Ascending aorta (tissue), 2 donors: ENCODE results near the gene INO80E. TPM values are rescaled to one million over a fixed set of nuclear protein-coding genes. Genes with fewer than 3 reads are reported as not detected.
A peak's percentile ranks its signal among the peaks of the same experiment; 100 is the strongest.
"Not testable (repeated sequence)": the region's sequence is repeated elsewhere in the genome, so short reads cannot be mapped to it uniquely, and the experiment has no call there.

Source experiments
- DNase-seq, 2 donors: peaks; one replicate each; pipeline ENCODE4 v3.0.0-alpha.2; 2019; ENCODE audit warnings: low spot score in 2 of 2
- H3K27ac ChIP-seq, 2 donors: fragments of 200-600 bp; sonication (generic); one replicate each; pipeline ENCODE4 v1.5.1; 2016 to 2017; ENCODE audit warnings: mild to moderate bottlenecking in 1 of 2
- H3K27me3 ChIP-seq: fragments of 200-600 bp; sonication (generic); one replicate; pipeline ENCODE4 v1.5.1; 2017
- H3K36me3 ChIP-seq, 2 donors: fragments of 200-600 bp; sonication (generic); one replicate each; pipeline ENCODE4 v1.5.1; 2016
- H3K4me1 ChIP-seq, 2 donors: fragments of 200-600 bp; sonication (generic); one replicate each; pipeline ENCODE4 v1.5.1; 2016 to 2017; ENCODE audit warnings: mild to moderate bottlenecking in 1 of 2
- H3K4me3 ChIP-seq, 2 donors: fragments of 200-600 bp; sonication (generic); one replicate each; pipeline ENCODE4 v1.5.1; 2016 to 2017; ENCODE audit warnings: mild to moderate bottlenecking in 1 of 2
- H3K9me3 ChIP-seq, 2 donors: fragments of 200-600 bp; sonication (generic); one replicate each; pipeline ENCODE4 v1.5.1; 2016
- CTCF ChIP-seq, 3 experiments: fragments of 200-600 bp in 2 of 3; fragments of 450-650 bp in 1 of 3; sonication (generic) in 2 of 3; IDR thresholded peaks; one replicate each; pipeline ENCODE4 v1.5.1; 2016 to 2019; ENCODE audit warnings: antibody characterized with exemption in 3 of 3, mild to moderate bottlenecking in 1 of 3, moderate library complexity in 1 of 3
- intact Hi-C: fragments of 100-400 bp; cut with DNase I; formaldehyde crosslinking; loops from one replicate; pipeline ENCODE4 v1.15.1; 2023
- total RNA-seq: library from RNA; depleted of rRNA; stranded (reverse); fragments of >200 nt; gene quantifications from one replicate; pipeline ENCODE4 v1.1.0, GENCODE V29; 2016

INO80E gene
- total RNA-seq, 1 donor from 2014 or later = 44.1 TPM

- Histone ChIP-seq H3K27me3 (peaks cover 13% of the 10 kb centered on the region), H3K36me3 (no peaks in the 10 kb centered on the region)
Observed at GRCh38 chr16:30010844-30011713, 15.0 kb downstream of the INO80E start, which contains the start of gene DOC2A. Gene DOC2A (minus strand): TSS chr16:30011027. CDS start chr16:30010222, 805 bp downstream.

GRCh38 chr16:30011714-30012504 lies 15.9 kb downstream of the INO80E start:
- TF ChIP-seq CTCF (IDR thresholded peaks at IDR 0.05) = no peak
- H3K4me1 ChIP-seq = peaks cover 8 to 12% of the 10 kb centered on the region in 2 donors
- H3K27me3 ChIP-seq = peaks cover 13% of the 10 kb centered on the region
- no peaks in the 10 kb centered on the region for H3K36me3 ChIP-seq
- no peak for DNase-seq
- peak overlapping the region; percentile 39 to 56 for H3K4me3 ChIP-seq
- no peak overlapping the region for H3K27ac ChIP-seq
- intact Hi-C loops = no loop called here
- no peaks in the 10 kb centered on the region for H3K9me3 ChIP-seq

More at GRCh38 chr16:30010844-30011713, 15.0 kb downstream of the INO80E start, which contains the start of gene DOC2A:
- Histone ChIP-seq H3K4me3 (peak within 1 kb of the TSS; percentile 39 to 56), H3K4me1 (peaks cover 8 to 12% of the 10 kb centered on the region in 2 donors), H3K27ac (no peak within 1 kb of the TSS), H3K9me3 (no peaks in the 10 kb centered on the region)
- TF ChIP-seq CTCF (IDR thresholded peaks at IDR 0.05) = no peak
- intact Hi-C loops = no loop called here
- no peak for DNase-seq

GRCh38 chr16:30012598-30012997 lies 16.6 kb downstream of the INO80E start:
- H3K4me1 ChIP-seq = peaks cover 8 to 12% of the 10 kb centered on the region in 2 donors
- DNase-seq, H3K27ac ChIP-seq, H3K9me3 ChIP-seq, H3K4me3 ChIP-seq, intact Hi-C loops, H3K36me3 ChIP-seq: not testable (repeated sequence)
- peaks cover 13% of the 10 kb centered on the region for H3K27me3 ChIP-seq

- Histone ChIP-seq H3K27me3 (peaks cover 12% of the 10 kb centered on the region), H3K4me1 (peaks cover 8 to 11% of the 10 kb centered on the region in 2 donors)
- H3K27ac ChIP-seq, H3K9me3 ChIP-seq, intact Hi-C loops, H3K36me3 ChIP-seq, H3K4me3 ChIP-seq, DNase-seq: not testable (repeated sequence)
Observed at GRCh38 chr16:30015450-30015849, 19.4 kb downstream of the INO80E start.

GRCh38 chr16:30016555-30017276 lies 20.7 kb downstream of the INO80E start:
- no peak for TF ChIP-seq CTCF (IDR thresholded peaks at IDR 0.05)
- Histone ChIP-seq H3K4me1 (no peaks in the 10 kb centered on the region), H3K4me3 (no peak overlapping the region), H3K27me3 (no peaks in the 10 kb centered on the region), H3K9me3 (no peaks in the 10 kb centered on the region), H3K27ac (no peak overlapping the region), H3K36me3 (no peaks in the 10 kb centered on the region)
- intact Hi-C loops = no loop called here
- DNase-seq = no peak

GRCh38 chr16:30017277-30017656 lies 21.2 kb downstream of the INO80E start:
- Histone ChIP-seq H3K36me3 (no peaks in the 10 kb centered on the region), H3K27me3 (no peaks in the 10 kb centered on the region), H3K9me3 (no peaks in the 10 kb centered on the region), H3K27ac (no peak overlapping the region), H3K4me3 (no peak overlapping the region), H3K4me1 (no peaks in the 10 kb centered on the region)
- intact Hi-C loops = no loop called here
- no peak for DNase-seq
- TF ChIP-seq CTCF (IDR thresholded peaks at IDR 0.05) = no peak

GRCh38 chr16:30017937-30018336 lies 21.9 kb downstream of the INO80E start:
- H3K36me3 ChIP-seq, intact Hi-C loops, H3K27me3 ChIP-seq, H3K4me1 ChIP-seq, H3K4me3 ChIP-seq, H3K27ac ChIP-seq, DNase-seq, H3K9me3 ChIP-seq: not testable (repeated sequence)
